Loucy (cell line): Measurements from ENCODE around the gene KRTAP4-11.

Experiments used
- EZH2phosphoT487 ChIP-seq: fragments of 200-600 bp; IDR thresholded peaks from 2 replicates; pipeline ENCODE4 v1.6.1; 2018; ENCODE audit warnings: antibody characterized with exemption, mild to moderate bottlenecking, moderate library complexity, borderline replicate concordance
- TF ChIP-seq, protein P1 (sequence below): fragments of 200-600 bp; sonication (generic); conservative IDR thresholded peaks from 2 replicates; pipeline ENCODE4 v1.5.1; 2014; ENCODE audit warnings: mild to moderate bottlenecking, antibody characterized with exemption, low read length

DNA sequence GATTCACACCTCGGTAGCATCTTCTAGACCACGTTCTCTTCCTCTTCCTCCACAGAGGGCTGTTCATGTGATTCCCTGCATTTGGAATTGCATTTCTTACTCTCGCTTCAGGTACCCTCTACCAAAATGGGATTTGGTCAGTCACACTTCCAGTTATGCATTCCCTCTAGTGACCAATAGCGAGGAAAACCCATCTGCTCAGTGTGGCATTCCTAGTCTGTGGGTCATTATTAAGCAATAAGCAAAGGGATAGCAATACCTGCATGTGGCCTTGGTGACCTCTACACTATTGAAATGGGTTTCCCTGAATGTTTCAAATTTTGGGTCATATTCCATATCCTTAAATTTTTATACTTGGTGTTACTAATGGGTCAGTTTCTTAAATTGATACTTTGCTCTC is 31.9 kb upstream of the KRTAP4-11 start:
- TF ChIP-seq, protein P1, sequence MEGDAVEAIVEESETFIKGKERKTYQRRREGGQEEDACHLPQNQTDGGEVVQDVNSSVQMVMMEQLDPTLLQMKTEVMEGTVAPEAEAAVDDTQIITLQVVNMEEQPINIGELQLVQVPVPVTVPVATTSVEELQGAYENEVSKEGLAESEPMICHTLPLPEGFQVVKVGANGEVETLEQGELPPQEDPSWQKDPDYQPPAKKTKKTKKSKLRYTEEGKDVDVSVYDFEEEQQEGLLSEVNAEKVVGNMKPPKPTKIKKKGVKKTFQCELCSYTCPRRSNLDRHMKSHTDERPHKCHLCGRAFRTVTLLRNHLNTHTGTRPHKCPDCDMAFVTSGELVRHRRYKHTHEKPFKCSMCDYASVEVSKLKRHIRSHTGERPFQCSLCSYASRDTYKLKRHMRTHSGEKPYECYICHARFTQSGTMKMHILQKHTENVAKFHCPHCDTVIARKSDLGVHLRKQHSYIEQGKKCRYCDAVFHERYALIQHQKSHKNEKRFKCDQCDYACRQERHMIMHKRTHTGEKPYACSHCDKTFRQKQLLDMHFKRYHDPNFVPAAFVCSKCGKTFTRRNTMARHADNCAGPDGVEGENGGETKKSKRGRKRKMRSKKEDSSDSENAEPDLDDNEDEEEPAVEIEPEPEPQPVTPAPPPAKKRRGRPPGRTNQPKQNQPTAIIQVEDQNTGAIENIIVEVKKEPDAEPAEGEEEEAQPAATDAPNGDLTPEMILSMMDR: no peak
- TF ChIP-seq EZH2phosphoT487: no peak
